Coronary artery (tissue), 2 donors: ENCODE results near the gene FAM217B.

Experiments
- DNase-seq: peaks from one replicate; pipeline ENCODE4 v3.0.0-alpha.2; 2017; ENCODE audit warnings: low spot score
- H3K27ac ChIP-seq, 2 donors: fragments of 200-600 bp; sonication (generic); one replicate each; pipeline ENCODE4 v1.5.1; 2016 to 2019
- H3K4me3 ChIP-seq: fragments of 200-600 bp; sonication (generic); 2 replicates; pipeline ENCODE4 v1.5.1; 2016; ENCODE audit warnings: mild to moderate bottlenecking, moderate library complexity
- TF ChIP-seq, protein P1 (sequence below): fragments of 200-600 bp; sonication (generic); IDR thresholded peaks from one replicate; pipeline ENCODE4 v1.5.1; 2019; ENCODE audit warnings: antibody characterized with exemption

The FAM217B gene

DNA sequence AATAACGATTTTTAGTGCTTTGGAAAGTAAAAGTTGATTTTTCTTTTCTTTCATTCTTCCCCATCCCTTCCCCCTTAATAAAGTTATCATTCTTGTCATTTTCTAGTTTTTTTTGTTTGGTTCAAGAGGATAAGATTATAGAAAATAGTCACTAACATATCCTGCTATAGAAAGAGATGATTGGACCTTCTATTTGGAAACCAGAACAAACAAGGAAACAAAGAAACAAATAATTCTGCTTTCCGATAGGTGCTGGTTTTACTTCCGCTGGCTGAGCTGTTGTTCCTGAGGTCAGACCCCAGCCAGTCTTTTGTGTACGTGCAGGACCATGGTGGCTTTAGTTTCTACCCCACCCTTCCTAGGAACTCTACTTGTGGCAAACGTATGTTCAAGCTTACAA lies 17.9 kb downstream of the FAM217B start, which contains the start of gene CDH26:
CDH26 (plus strand) TSS at position 301 of the 400 bp plus-strand sequence. CDS start 304 bp downstream, outside the sequence.
- no peak within 1 kb of the TSS for H3K27ac ChIP-seq
- no peak for DNase-seq
- H3K4me3 ChIP-seq: no peak within 1 kb of the TSS
- TF ChIP-seq, protein P1, sequence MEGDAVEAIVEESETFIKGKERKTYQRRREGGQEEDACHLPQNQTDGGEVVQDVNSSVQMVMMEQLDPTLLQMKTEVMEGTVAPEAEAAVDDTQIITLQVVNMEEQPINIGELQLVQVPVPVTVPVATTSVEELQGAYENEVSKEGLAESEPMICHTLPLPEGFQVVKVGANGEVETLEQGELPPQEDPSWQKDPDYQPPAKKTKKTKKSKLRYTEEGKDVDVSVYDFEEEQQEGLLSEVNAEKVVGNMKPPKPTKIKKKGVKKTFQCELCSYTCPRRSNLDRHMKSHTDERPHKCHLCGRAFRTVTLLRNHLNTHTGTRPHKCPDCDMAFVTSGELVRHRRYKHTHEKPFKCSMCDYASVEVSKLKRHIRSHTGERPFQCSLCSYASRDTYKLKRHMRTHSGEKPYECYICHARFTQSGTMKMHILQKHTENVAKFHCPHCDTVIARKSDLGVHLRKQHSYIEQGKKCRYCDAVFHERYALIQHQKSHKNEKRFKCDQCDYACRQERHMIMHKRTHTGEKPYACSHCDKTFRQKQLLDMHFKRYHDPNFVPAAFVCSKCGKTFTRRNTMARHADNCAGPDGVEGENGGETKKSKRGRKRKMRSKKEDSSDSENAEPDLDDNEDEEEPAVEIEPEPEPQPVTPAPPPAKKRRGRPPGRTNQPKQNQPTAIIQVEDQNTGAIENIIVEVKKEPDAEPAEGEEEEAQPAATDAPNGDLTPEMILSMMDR: no peak

DNA sequence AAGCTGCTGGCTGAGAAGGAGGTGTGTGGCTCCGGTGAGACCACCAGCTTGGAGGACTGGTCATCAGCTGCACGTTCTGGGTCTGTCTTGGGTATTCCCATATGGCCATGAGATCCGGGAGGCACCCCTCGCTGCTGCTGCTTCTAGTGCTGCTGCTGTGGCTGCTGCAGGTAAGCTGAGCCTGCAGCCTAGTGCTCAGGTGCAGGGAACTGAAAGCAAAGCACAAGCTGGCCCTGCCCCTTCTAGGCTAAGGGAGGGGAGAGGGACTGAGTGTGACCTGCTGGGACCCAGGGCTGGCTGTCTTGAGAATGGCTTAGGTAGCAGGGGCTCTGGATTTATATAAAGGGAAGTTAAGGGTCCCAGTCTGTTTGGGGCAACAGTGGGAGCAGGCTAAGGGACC lies 18.4 kb downstream of the FAM217B start:
- Histone ChIP-seq H3K27ac (no peak overlapping the region), H3K4me3 (no peak overlapping the region)
- no peak for DNase-seq
- TF ChIP-seq, protein P1: no peak

DNA sequence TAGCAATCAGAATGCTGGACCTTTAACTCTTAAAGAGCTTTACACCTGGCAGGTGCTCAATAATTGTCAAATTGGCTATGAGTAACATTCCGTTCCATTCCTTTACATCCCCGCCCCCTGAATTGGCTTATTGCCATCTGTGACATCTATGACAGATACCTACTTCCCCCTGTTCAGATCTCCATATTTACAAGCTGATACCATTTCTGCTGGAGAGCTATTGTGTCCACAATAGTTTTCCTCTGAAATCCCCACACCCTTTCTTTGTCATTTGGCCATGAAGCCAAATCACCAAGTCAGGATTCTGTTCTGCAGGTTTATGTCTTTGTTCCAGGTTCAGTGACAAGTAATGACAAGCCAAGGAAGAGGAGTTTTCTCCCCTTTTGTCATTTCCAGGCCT lies 21.2 kb downstream of the FAM217B start:
- TF ChIP-seq, protein P1: no peak
- Histone ChIP-seq H3K27ac (no peak overlapping the region), H3K4me3 (no peak overlapping the region)
- no peak for DNase-seq

DNA sequence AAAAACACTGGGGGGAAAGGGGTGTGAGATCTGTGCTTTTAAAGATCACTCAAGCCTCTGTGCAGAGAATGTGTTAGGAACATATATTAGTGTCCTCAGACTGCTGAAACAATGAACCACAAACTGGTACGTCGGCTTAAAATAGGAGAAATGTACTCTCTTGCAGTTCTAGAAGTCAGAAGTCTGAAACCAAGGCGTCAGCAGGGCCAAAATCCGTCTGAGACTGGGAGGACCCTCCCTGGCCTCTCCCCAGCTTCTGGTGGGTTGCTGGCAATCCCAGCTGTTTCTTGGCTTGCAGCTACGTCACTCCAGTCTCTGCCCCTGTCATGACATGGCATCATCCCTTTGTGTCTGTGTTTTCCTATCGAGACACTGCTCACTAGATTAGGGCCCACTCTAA lies 22.0 kb downstream of the FAM217B start:
- TF ChIP-seq, protein P1: no peak
- no peak overlapping the region for H3K4me3 ChIP-seq

DNA sequence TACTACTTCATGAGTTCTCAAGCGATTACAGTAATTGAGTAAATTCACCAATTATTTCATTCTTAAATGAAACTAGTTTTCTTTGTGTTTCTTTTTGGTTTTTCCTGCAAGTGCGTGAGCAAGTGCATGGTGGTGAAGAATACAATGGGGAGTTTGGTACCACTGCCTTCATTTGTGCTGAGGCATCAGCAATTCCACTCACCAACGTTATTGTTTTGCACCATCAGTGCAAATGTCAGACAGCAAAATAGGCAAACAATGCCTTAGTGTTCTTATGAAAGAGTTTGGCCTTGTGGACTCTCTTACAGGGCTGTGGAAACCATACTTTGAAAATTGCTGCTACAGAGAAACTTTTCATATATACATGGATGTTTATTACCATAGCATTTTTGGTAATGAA lies 26.2 kb downstream of the FAM217B start:
- DNase-seq: no peak
- Histone ChIP-seq H3K4me3 (no peak overlapping the region), H3K27ac (no peak overlapping the region)
- TF ChIP-seq, protein P1: no peak

More for the DNA sequence above, 22.0 kb downstream of the FAM217B start:
- no peak overlapping the region for H3K27ac ChIP-seq
- no peak for DNase-seq

DNA sequence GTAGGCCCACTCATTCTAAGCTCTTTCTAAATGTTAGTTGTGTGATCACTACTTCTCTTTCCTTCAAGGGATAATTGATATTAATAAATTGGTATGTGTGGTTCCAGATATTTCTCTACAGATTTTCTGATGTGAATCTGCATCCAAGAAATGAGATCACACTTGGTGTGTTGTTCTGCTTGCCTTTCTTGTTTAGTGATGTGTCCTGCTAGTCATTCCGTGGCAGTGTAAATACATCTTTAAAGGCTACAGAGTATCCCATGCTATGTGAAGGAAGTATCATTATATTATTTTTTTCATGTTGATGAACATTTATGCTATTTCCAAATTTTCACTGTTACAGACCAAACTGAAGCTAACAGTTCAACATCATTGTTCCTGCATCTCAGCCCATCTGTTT lies 31.2 kb downstream of the FAM217B start:
- no peak overlapping the region for H3K4me3 ChIP-seq
- TF ChIP-seq, protein P1: no peak
- no peak overlapping the region for H3K27ac ChIP-seq
- DNase-seq: no peak

DNA sequence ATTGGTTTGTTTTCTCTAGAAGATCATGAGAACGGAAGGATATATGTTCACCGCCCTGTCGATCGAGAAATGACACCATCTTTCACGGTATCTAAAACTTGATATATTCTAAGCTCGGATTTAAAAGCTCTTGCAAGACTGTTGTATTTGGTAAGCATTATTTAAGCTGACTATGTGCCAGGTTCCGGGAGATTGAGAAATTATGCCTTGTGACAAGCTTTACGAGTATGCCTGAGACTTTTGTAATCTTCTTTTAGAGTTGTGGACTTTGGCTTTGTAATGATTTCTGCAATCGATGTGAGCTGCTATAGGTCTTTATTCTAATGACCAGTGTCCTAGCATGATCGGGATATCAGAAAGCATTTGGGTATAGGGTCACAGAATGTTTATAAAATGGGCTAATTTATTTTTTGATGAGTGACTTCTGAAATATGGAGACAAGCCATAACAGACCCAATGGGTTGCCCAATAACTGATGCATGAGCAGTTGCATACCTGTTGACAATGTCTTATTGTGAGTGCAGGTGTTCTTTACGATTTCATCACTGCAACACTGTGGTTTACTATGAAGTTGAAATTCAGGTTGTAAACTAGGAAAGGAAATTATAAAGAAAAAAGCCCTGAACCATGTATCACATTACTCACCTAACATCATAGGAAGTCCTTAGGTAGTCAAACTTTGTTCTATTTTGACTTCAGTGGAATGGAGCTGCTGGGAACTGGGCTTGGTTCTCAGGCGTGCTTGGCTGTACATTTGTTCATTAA lies 32.0 kb downstream of the FAM217B start:
- TF ChIP-seq, protein P1: no peak
- no peak overlapping the region for H3K4me3 ChIP-seq
- no peak overlapping the region for H3K27ac ChIP-seq
- DNase-seq: no peak
